ENCODE measurements around the gene DNAJC4. TPM values are rescaled to one million over a fixed set of nuclear protein-coding genes. Genes with fewer than 3 reads are reported as not detected.

The DNAJC4 gene
- total RNA-seq, 1 experiment from 2014 or later, result 26.0 TPM

GRCh38 chr11:64198511-64198910, 31.8 kb upstream of the DNAJC4 start:
- POLR2A ChIA-PET, result no interaction called here
- CTCF ChIA-PET, result no interaction called here
- Mint-ChIP-seq H3K4me1 (no peaks in the 10 kb centered on the region), H3K9me3 (no peaks in the 10 kb centered on the region), H3K4me3 (no peak overlapping the region), H3K27ac (no peak overlapping the region), H3K36me3 (peaks cover 92% of the 10 kb centered on the region), H3K27me3 (ENCODE audit: low read depth) (no peaks in the 10 kb centered on the region)
- TF ChIP-seq ZNF671 (CRISPR knock-in tag; IDR thresholded peaks at IDR 0.05), result no peak
- no peak for TF ChIP-seq GTF2I (CRISPR knock-in tag; conservative IDR thresholded peaks at IDR 0.05)
- TF ChIP-seq EMX1 (CRISPR knock-in tag; IDR thresholded peaks at IDR 0.05), result no peak
- no peak for TF ChIP-seq NFATC4 (CRISPR knock-in tag; IDR thresholded peaks at IDR 0.05)
- no peak for TF ChIP-seq SMAD3 (CRISPR knock-in tag; IDR thresholded peaks at IDR 0.05; ENCODE audit: borderline replicate concordance)
- no peak for TF ChIP-seq FOXP1 (CRISPR knock-in tag; IDR thresholded peaks at IDR 0.05; ENCODE audit: borderline replicate concordance)
- TF ChIP-seq MYBL2 (CRISPR knock-in tag; IDR thresholded peaks at IDR 0.05), result no peak
- TF ChIP-seq ATF1 (CRISPR knock-in tag; IDR thresholded peaks at IDR 0.05), result no peak
- TF ChIP-seq ETV6 (CRISPR knock-in tag; IDR thresholded peaks at IDR 0.05), result no peak
- TF ChIP-seq ZNF423 (CRISPR knock-in tag; IDR thresholded peaks at IDR 0.05), result no peak
- TF ChIP-seq ZMAT4 (CRISPR knock-in tag; IDR thresholded peaks at IDR 0.05), result no peak
- TF ChIP-seq SOX15 (CRISPR knock-in tag; IDR thresholded peaks at IDR 0.05), result no peak
- TF ChIP-seq GRHL2 (CRISPR knock-in tag; IDR thresholded peaks at IDR 0.05; ENCODE audit: insufficient replicate concordance, severe bottlenecking), result no peak
- no peak for TF ChIP-seq TCF7 (CRISPR knock-in tag; IDR thresholded peaks at IDR 0.05; ENCODE audit: low read depth)
- no peak for TF ChIP-seq OVOL2 (CRISPR knock-in tag; IDR thresholded peaks at IDR 0.05; ENCODE audit: borderline replicate concordance)
- no peak for TF ChIP-seq ZNF232 (CRISPR knock-in tag; IDR thresholded peaks at IDR 0.05)
- no peak for TF ChIP-seq MAX (CRISPR knock-in tag; IDR thresholded peaks at IDR 0.05)
- no peak for TF ChIP-seq TP53 (CRISPR knock-in tag; IDR thresholded peaks at IDR 0.05)
- no peak for TF ChIP-seq CREB1 (CRISPR knock-in tag; IDR thresholded peaks at IDR 0.05)
- no peak for TF ChIP-seq AFF4 (CRISPR knock-in tag; IDR thresholded peaks at IDR 0.05; ENCODE audit: borderline replicate concordance)
- DNase-seq (ENCODE audit: low spot score) (no peak), ATAC-seq (no peak)

- no peak for TF ChIP-seq ZBTB43 (CRISPR knock-in tag; IDR thresholded peaks at IDR 0.05)
- TF ChIP-seq USF1 (CRISPR knock-in tag; IDR thresholded peaks at IDR 0.05), result no peak
- TF ChIP-seq ERG (CRISPR knock-in tag; IDR thresholded peaks at IDR 0.05), result no peak
- TF ChIP-seq NR1H2 (CRISPR knock-in tag; IDR thresholded peaks at IDR 0.05), result no peak
- no peak for TF ChIP-seq SP1 (CRISPR knock-in tag; conservative IDR thresholded peaks at IDR 0.05)
- TF ChIP-seq MYBL2 (CRISPR knock-in tag; IDR thresholded peaks at IDR 0.05), result no peak
- TF ChIP-seq MXD4 (CRISPR knock-in tag; IDR thresholded peaks at IDR 0.05; ENCODE audit: borderline replicate concordance), result no peak
- no peak for TF ChIP-seq ZSCAN18 (CRISPR knock-in tag; IDR thresholded peaks at IDR 0.05)
- TF ChIP-seq ZNF219 (CRISPR knock-in tag; IDR thresholded peaks at IDR 0.05; ENCODE audit: borderline replicate concordance), result no peak
- no peak for TF ChIP-seq ZNF138 (CRISPR knock-in tag; conservative IDR thresholded peaks at IDR 0.05)
- no peak for TF ChIP-seq ZNF121 (CRISPR knock-in tag; IDR thresholded peaks at IDR 0.05)
- no peaks in the 10 kb centered on the region for H3K9me3 Mint-ChIP-seq
- DNase-seq (ENCODE audit: low spot score) (no peak), ATAC-seq (no peak)
- no peak overlapping the region for H3K4me3 Mint-ChIP-seq
- no peaks in the 10 kb centered on the region for H3K27me3 Mint-ChIP-seq (ENCODE audit: low read depth)
- ChIA-PET CTCF (no interaction called here), POLR2A (no interaction called here)
- H3K36me3 Mint-ChIP-seq, result peaks cover 76% of the 10 kb centered on the region
- H3K4me1 Mint-ChIP-seq, result peaks cover 6% of the 10 kb centered on the region
- H3K27ac Mint-ChIP-seq, result peak overlapping the region; percentile 37
These were observed 28.8 kb upstream of the DNAJC4 start for GRCh38 chr11:64201543-64201942.

Data from WTC11 (cell line).